IMR-90 (cell line): Measurements from ENCODE around the gene CEL. TPM values are rescaled to one million over a fixed set of nuclear protein-coding genes. Genes with fewer than 3 reads are reported as not detected.

Experiments used
- ATAC-seq: fragments of 200-7000 bp; cut with Tn5 transposase; 2 replicates; pipeline ENCODE4 v1.9.1; 2020; ENCODE audit warnings: low read depth, mild to moderate bottlenecking, moderate library complexity
- BruUV-seq: library from RNA; stranded (reverse); fragments of 400-500 nt; replicated peaks from 2 replicates; lab custom pipeline; 2021; lab: Mats Ljungman, UMichigan
- CTCF ChIA-PET: fragments of 300-600 bp; formaldehyde crosslinking; extraction: SDS; loops from one replicate; lab custom pipeline; 2021; ENCODE audit warnings: antibody characterized with exemption; lab: Yijun Ruan, JAX
- POLR2A ChIA-PET: fragments of 300-600 bp; sonication (Branson Sonifier 250); formaldehyde crosslinking; loops from one replicate; lab custom pipeline; 2022; ENCODE audit warnings: antibody characterized with exemption; ENCODE audit not compliant: unreplicated experiment; lab: Charles Lee
- DNase-seq: peaks from one replicate; pipeline ENCODE4 v3.0.0; 2013
- H2AFZ ChIP-seq: replicated peaks from 2 replicates; pipeline ENCODE3; 2013; ENCODE audit warnings: low read length, mild to moderate bottlenecking; ENCODE audit not compliant: poor library complexity
- H2AK5ac ChIP-seq: 2 replicates; pipeline ENCODE4 v1.6.1; 2013; ENCODE audit warnings: low read depth, low read length, inconsistent platforms
- H2AK9ac ChIP-seq: replicated peaks from 2 replicates; pipeline ENCODE3; 2013; ENCODE audit warnings: mild to moderate bottlenecking, low read depth, low read length, moderate library complexity; ENCODE audit not compliant: poor library complexity
- H2BK120ac ChIP-seq: 2 replicates; pipeline ENCODE4 v1.6.1; 2013; ENCODE audit warnings: low read depth, low read length, inconsistent platforms
- H2BK15ac ChIP-seq: 3 replicates; pipeline ENCODE4 v1.6.1; 2013; ENCODE audit warnings: low read depth, low read length, inconsistent platforms
- H2BK20ac ChIP-seq: 2 replicates; pipeline ENCODE4 v1.6.1; 2013; ENCODE audit warnings: low read depth, mild to moderate bottlenecking, inconsistent platforms, low read length, moderate library complexity
- H2BK5ac ChIP-seq: 2 replicates; pipeline ENCODE4 v1.6.1; 2013; ENCODE audit warnings: mild to moderate bottlenecking, low read depth, low read length, inconsistent platforms; ENCODE audit not compliant: poor library complexity, severe bottlenecking
- H3K14ac ChIP-seq: replicated peaks from 2 replicates; pipeline ENCODE4 v1.6.1; 2013; ENCODE audit warnings: low read depth, low read length, inconsistent platforms
- H3K18ac ChIP-seq: 2 replicates; pipeline ENCODE4 v1.6.1; 2013; ENCODE audit warnings: low read depth, low read length, control low read depth
- H3K23ac ChIP-seq: 2 replicates; pipeline ENCODE4 v1.6.1; 2013; ENCODE audit warnings: low read depth, low read length, inconsistent platforms
- H3K27ac ChIP-seq: 2 replicates; pipeline ENCODE4 v1.5.1; 2013; ENCODE audit warnings: mild to moderate bottlenecking, control low read depth, low read length; ENCODE audit not compliant: insufficient read depth
- H3K27me3 ChIP-seq: 2 replicates; pipeline ENCODE4 v1.6.1; 2013; ENCODE audit warnings: low read length; ENCODE audit not compliant: control insufficient read depth, insufficient read depth
- H3K36me3 ChIP-seq: 2 replicates; pipeline ENCODE4 v1.6.1; 2013; ENCODE audit warnings: low read length, mixed read lengths; ENCODE audit not compliant: control insufficient read depth, insufficient read depth
- H3K4ac ChIP-seq: 2 replicates; pipeline ENCODE4 v1.6.1; 2013; ENCODE audit warnings: low read depth, low read length, inconsistent platforms
- H3K4me1 ChIP-seq: 2 replicates; pipeline ENCODE4 v1.6.1; 2013; ENCODE audit warnings: low read length, mixed read lengths; ENCODE audit not compliant: control insufficient read depth, insufficient read depth
- H3K4me2 ChIP-seq: 2 replicates; pipeline ENCODE4 v1.6.1; 2013; ENCODE audit warnings: low read depth, mild to moderate bottlenecking, control low read depth, low read length, moderate library complexity
- H3K4me3 ChIP-seq: 2 replicates; pipeline ENCODE4 v1.5.1; 2013; ENCODE audit warnings: low read depth, mild to moderate bottlenecking, control low read depth, low read length, moderate library complexity; ENCODE audit not compliant: insufficient read depth
- H3K56ac ChIP-seq: 2 replicates; pipeline ENCODE4 v1.6.1; 2013; ENCODE audit warnings: low read length, inconsistent platforms; ENCODE audit not compliant: insufficient read depth; ENCODE audit errors: extremely low read depth
- H3K79me1 ChIP-seq, 2 experiments: 2 replicates each; pipeline ENCODE4 v1.6.1; 2013; ENCODE audit warnings: low read length in 2 of 2, inconsistent platforms in 1 of 2, low read depth in 1 of 2
- H3K9ac ChIP-seq: 2 replicates; pipeline ENCODE4 v1.6.1; 2013; ENCODE audit warnings: low read depth, low read length, control low read depth
- H3K9me1 ChIP-seq: 2 replicates; pipeline ENCODE4 v1.6.1; 2013; ENCODE audit warnings: low read length, inconsistent platforms; ENCODE audit not compliant: insufficient read depth
- H3K9me3 ChIP-seq: 2 replicates; pipeline ENCODE4 v1.6.1; 2013; ENCODE audit warnings: low read length; ENCODE audit not compliant: control insufficient read depth, insufficient read depth
- H4K20me1 ChIP-seq: 2 replicates; pipeline ENCODE4 v1.6.1; 2013; ENCODE audit warnings: low read length, inconsistent platforms; ENCODE audit not compliant: insufficient read depth
- H4K5ac ChIP-seq: 2 replicates; pipeline ENCODE4 v1.6.1; 2013; ENCODE audit warnings: mild to moderate bottlenecking, low read depth, low read length, control low read depth
- H4K8ac ChIP-seq, 2 experiments: 2 replicates each; pipeline ENCODE4 v1.6.1; 2013; ENCODE audit warnings: low read depth in 2 of 2, low read length in 2 of 2, control low read depth in 1 of 2, inconsistent platforms in 1 of 2
- H4K91ac ChIP-seq: 2 replicates; pipeline ENCODE4 v1.6.1; 2013; ENCODE audit warnings: low read depth, low read length, inconsistent platforms; ENCODE audit not compliant: insufficient read depth
- BHLHE40 ChIP-seq: fragments of 150-350 bp; IDR thresholded peaks from 2 replicates; pipeline ENCODE4 v1.6.1; 2016; ENCODE audit warnings: mild to moderate bottlenecking, low read depth, low read length
- CHD1 ChIP-seq: IDR thresholded peaks from 2 replicates; pipeline ENCODE4 v1.6.1; 2012; ENCODE audit warnings: low read depth, low read length, improper control_type of control experiment
- FOS ChIP-seq: fragments of 150-350 bp; IDR thresholded peaks from 2 replicates; pipeline ENCODE4 v1.6.1; 2016; ENCODE audit warnings: low read depth, low read length
- MAFK ChIP-seq: IDR thresholded peaks from 2 replicates; pipeline ENCODE4 v1.6.1; 2012; ENCODE audit warnings: low read depth, low read length, improper control_type of control experiment
- MAZ ChIP-seq: IDR thresholded peaks from 2 replicates; pipeline ENCODE4 v1.6.1; 2012; ENCODE audit warnings: low read depth, mild to moderate bottlenecking, low read length, improper control_type of control experiment, moderate library complexity, borderline replicate concordance
- MXI1 ChIP-seq: IDR thresholded peaks from 2 replicates; pipeline ENCODE4 v1.6.1; 2012; ENCODE audit warnings: low read depth, mild to moderate bottlenecking, low read length, moderate library complexity, borderline replicate concordance
- POLR2A ChIP-seq: IDR thresholded peaks from 2 replicates; pipeline ENCODE4 v1.6.1; 2012; ENCODE audit warnings: mild to moderate bottlenecking, low read depth, low read length
- RCOR1 ChIP-seq: IDR thresholded peaks from 2 replicates; pipeline ENCODE4 v1.6.1; 2012; ENCODE audit warnings: mild to moderate bottlenecking, low read length, improper control_type of control experiment; ENCODE audit not compliant: insufficient replicate concordance
- RFX5 ChIP-seq: IDR thresholded peaks from 2 replicates; pipeline ENCODE4 v1.8.0; 2012; ENCODE audit warnings: low read depth, mild to moderate bottlenecking, low read length, moderate library complexity
- SMC3 ChIP-seq: fragments of 150-350 bp; IDR thresholded peaks from 2 replicates; pipeline ENCODE4 v1.6.1; 2016; ENCODE audit warnings: low read depth, mild to moderate bottlenecking, antibody characterized with exemption, low read length, moderate library complexity
- WGBS, 2 experiments: methylation state at CpG; one replicate each; pipeline versions ENCODE4 v1.1.5 to v1.1.7; 2013; ENCODE audit warnings: missing lambda C conversion rate in 2 of 2; ENCODE audit not compliant: insufficient read length in 1 of 2; ENCODE audit errors: extremely low coverage in 2 of 2; 5-methylcytosine and 5-hydroxymethylcytosine counted together
- dilution Hi-C: fragments of 300-500 bp; cut with HindIII; formaldehyde crosslinking; loops from one replicate; pipeline ENCODE4 v1.14.3; 2018; ENCODE audit warnings: low sequenced_read_pairs; ENCODE audit not compliant: unreplicated experiment
- in situ Hi-C: fragments of 300-500 bp; cut with MboI; formaldehyde crosslinking; loops from 3 replicates; pipeline ENCODE4 v1.14.3; 2019; ENCODE audit warnings: low sequenced_read_pairs, inconsistent platforms, mixed read lengths
- intact Hi-C: fragments of 100-400 bp; cut with micrococcal nuclease; formaldehyde crosslinking; loops from 2 replicates; pipeline ENCODE4 v1.10.0; 2022
- polyA plus RNA-seq, 3 experiments: library from polyadenylated mRNA; depleted of rRNA; stranded (reverse); fragments of >200 nt; gene quantifications; 2 replicates each; pipeline ENCODE4 v1.2.3, GENCODE V29; 2012; ENCODE audit warnings: low replicate concordance in 1 of 3
- total RNA-seq: library from RNA; depleted of rRNA; stranded (reverse); fragments of >200 nt; gene quantifications from 2 replicates; pipeline ENCODE4 v1.2.3, GENCODE V29; 2012
- TF ChIP-seq, protein P1 (sequence below): fragments of 150-350 bp; IDR thresholded peaks from 2 replicates; pipeline ENCODE4 v1.6.1; 2016; ENCODE audit warnings: low read depth, mild to moderate bottlenecking, low read length, moderate library complexity, borderline replicate concordance
- TF ChIP-seq, protein P2 (sequence below): fragments of 150-350 bp; IDR thresholded peaks from 2 replicates; pipeline ENCODE4 v1.6.1; 2017; ENCODE audit warnings: mild to moderate bottlenecking, antibody characterized with exemption, low read length, low read depth
- TF ChIP-seq, protein P3 (sequence below): conservative IDR thresholded peaks from 2 replicates; pipeline ENCODE4 v1.5.1; 2012; ENCODE audit warnings: mild to moderate bottlenecking, low read depth, low read length, improper control_type of control experiment

Gene CEL
- total and polyA plus RNA-seq, 2 of the 4 experiments (the other 2 are of a cell fraction): under 0.01 to 0.75 TPM

DNA sequence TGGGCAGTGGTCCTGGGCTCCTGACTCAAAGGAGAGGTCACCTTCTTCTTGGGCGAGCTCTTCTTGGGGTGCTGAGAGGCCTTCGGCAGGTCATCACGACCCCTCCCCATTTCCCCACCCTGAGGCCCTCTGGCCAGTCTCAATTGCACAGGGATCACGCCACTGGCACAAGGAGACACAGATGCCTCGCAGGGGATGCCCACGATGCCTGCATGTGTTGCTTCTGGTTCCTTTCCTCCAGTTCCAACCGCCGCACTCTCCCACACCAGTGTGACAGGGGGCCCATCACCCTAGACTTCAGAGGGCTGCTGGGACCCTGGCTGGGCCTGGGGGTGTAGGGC is 1.3 kb downstream of the CEL start:
- no TSS peak for BruUV-seq
- Histone ChIP-seq H4K91ac (no peak overlapping the region), H3K4me1 (peaks cover 3% of the 10 kb centered on the region; the same call in 1 of the 2 replicates), H2BK20ac (no peak overlapping the region), H3K14ac (no peak overlapping the region), H3K4me2 (no peak overlapping the region), H3K56ac (no peak overlapping the region), H3K27me3 (no peaks in the 10 kb centered on the region), H3K27ac (no peak overlapping the region), H2AFZ (no peak overlapping the region), H3K79me1 (no peaks in the 10 kb centered on the region), H3K4ac (no peak overlapping the region), H3K9me3 (no peaks in the 10 kb centered on the region), H2BK5ac (no peak overlapping the region), H2AK9ac (no peak overlapping the region), H2BK120ac (no peak overlapping the region), H2AK5ac (no peak overlapping the region), H3K9me1 (0 out of 2 replicates have a peak, but pooled peaks cover 3% of the 10 kb centered on the region), H3K4me3 (no peak overlapping the region), H3K23ac (no peak overlapping the region), H4K20me1 (no peaks in the 10 kb centered on the region; the same call in 1 of the 2 replicates), H4K5ac (no peak overlapping the region), H3K36me3 (peaks cover 2% of the 10 kb centered on the region; the same call in 1 of the 2 replicates), H3K9ac (no peak overlapping the region), H3K18ac (no peak overlapping the region), H4K8ac (no peak overlapping the region), H2BK15ac (no peak overlapping the region)
- POLR2A ChIA-PET: no interaction called here
- intact Hi-C loops (no loop called here), in situ Hi-C loops (no loop called here), dilution Hi-C loops (no loop called here)
- no peak for DNase-seq
- TF ChIP-seq, protein P1, sequence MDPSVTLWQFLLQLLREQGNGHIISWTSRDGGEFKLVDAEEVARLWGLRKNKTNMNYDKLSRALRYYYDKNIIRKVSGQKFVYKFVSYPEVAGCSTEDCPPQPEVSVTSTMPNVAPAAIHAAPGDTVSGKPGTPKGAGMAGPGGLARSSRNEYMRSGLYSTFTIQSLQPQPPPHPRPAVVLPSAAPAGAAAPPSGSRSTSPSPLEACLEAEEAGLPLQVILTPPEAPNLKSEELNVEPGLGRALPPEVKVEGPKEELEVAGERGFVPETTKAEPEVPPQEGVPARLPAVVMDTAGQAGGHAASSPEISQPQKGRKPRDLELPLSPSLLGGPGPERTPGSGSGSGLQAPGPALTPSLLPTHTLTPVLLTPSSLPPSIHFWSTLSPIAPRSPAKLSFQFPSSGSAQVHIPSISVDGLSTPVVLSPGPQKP: no peak
- TF ChIP-seq CHD1 (no peak), SMC3 (no peak), POLR2A (no peak), MAFK (no peak), FOS (no peak), RFX5 (no peak), MXI1 (no peak), BHLHE40 (no peak), RCOR1 (no peak), MAZ (no peak)
- TF ChIP-seq, protein P2, sequence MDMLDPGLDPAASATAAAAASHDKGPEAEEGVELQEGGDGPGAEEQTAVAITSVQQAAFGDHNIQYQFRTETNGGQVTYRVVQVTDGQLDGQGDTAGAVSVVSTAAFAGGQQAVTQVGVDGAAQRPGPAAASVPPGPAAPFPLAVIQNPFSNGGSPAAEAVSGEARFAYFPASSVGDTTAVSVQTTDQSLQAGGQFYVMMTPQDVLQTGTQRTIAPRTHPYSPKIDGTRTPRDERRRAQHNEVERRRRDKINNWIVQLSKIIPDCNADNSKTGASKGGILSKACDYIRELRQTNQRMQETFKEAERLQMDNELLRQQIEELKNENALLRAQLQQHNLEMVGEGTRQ: no peak
- TF ChIP-seq, protein P3, sequence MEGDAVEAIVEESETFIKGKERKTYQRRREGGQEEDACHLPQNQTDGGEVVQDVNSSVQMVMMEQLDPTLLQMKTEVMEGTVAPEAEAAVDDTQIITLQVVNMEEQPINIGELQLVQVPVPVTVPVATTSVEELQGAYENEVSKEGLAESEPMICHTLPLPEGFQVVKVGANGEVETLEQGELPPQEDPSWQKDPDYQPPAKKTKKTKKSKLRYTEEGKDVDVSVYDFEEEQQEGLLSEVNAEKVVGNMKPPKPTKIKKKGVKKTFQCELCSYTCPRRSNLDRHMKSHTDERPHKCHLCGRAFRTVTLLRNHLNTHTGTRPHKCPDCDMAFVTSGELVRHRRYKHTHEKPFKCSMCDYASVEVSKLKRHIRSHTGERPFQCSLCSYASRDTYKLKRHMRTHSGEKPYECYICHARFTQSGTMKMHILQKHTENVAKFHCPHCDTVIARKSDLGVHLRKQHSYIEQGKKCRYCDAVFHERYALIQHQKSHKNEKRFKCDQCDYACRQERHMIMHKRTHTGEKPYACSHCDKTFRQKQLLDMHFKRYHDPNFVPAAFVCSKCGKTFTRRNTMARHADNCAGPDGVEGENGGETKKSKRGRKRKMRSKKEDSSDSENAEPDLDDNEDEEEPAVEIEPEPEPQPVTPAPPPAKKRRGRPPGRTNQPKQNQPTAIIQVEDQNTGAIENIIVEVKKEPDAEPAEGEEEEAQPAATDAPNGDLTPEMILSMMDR: no peak
- 93% methylated on average over 5 of the region's 8 CpGs; no CpG with 5 or more reads in 1 of the 2 experiments for WGBS, 2 experiments
- CTCF ChIA-PET: no interaction called here
- no peak for ATAC-seq
